Measurements from ENCODE around the gene ZFYVE28.

ZFYVE28 gene

GRCh38 chr4:2268357-2269205 lies 149.9 kb downstream of the ZFYVE28 start:
- DNase-seq: no peak

DNA sequence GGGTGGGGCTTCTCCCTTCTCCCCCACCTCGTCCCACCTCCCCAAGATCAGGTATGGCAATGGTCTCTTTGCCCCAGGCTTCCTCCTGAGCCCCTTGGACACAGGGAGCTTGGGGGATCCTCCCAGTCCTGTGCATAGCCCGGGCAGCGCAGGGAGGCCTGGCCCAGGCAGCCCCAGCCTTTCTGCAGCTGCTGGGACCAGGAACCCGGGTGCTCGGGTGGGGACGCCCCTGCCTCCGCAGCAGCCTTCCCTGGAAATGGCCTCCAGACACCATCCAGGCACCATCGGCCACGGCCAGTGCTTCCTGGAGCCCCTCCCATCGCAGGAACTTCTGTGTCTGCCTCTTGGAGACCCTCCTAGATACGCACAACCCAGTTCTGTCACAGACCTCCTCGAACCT lies 150.6 kb downstream of the ZFYVE28 start:
- DNase-seq: no peak

DNA sequence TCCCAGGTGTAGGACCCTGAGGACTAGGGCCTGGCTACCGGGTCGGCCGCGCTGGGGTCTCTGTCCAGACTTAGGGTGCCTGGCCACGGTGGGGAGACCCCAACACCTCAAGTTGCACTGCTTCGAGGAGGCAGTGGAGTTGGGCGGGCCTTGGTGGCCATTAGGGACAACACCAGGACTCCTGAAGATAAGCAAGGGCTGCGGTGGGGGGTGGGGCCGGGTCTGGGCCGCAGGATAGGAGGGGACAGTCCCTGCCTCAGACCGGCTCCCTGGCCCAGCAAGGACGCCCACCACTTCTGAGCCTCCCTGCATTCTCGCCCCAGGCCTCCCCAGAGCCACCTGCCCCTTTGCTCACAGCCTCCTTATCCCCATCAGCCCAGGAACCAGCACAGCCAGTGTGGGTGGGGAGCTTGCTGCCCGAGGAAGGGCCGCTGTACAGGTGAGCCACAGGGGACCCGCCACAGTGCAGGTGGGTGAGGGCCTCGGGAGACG lies 151.1 kb downstream of the ZFYVE28 start:
- no peak for DNase-seq

DNA sequence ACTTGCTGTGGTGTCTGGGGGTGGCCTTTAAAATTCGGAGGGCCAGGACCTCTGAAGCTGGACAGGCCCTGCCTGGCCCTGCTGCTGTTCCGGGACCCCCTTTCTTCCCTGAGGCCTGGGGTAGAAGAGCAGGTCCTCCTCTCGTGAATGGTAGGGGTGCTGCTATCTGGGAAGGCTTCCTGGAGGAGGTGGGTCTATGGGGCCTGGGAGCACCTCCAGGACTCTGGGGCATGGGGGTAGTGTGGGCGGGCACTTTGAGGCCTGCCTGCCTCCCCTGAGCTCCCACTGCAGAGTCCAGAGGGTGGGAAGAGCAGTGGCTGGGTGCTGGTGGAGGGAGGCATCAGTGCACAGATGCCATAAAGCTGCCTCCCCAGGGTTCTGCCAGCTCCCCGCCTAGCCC lies 151.6 kb downstream of the ZFYVE28 start:
- DNase-seq: no peak

GRCh38 chr4:2266181-2266580 lies 152.3 kb downstream of the ZFYVE28 start:
- no peak for DNase-seq

DNA sequence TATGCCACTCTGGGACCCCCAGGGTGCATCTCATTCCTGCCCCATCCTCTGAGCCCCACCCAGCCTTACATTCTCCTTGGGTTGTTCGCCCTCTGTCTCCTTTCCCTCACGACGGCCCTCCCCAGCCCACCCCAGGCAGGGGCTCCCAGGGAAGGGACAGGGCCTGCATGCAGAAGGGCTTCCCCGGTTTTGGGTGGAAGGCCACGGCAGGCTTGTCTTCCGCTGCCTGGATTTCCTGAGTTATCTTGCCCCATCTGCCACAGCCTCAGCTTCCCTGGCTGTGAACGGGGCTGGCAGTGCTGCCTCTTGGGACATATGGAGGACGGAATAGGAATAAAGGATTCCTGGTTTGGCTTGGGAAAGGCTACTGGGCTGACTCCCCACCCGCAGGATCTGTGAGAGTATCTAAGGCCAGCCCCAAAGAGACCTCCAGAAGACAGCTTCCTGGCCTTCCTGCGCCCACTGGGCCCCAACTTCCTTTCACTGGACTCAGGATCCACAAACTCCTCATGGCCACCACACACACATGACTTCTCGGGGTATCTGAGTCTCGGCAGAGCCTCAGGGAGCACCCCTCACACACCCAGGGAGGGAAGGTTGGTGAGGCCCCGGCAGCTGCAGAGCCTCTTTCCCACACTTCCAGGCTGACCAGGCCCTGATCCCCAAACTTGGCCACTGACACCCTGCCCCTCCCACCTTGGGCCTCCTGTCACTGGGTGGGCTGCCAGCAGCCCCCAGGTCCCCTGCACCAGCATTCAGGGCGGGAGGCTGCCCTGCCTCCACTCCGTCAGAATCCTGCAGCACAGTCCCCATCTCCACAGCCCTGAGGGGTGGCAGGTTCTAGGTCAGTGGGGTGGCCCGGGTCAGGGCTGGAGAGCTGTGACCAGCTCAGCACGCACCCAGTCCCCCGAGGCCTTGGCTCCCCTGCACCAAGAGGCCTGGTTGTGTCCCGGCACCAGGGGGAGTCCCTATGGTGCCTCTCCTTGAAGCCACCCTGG lies 153.0 kb downstream of the ZFYVE28 start:
- no peak for DNase-seq

- no peak for DNase-seq
Measured at GRCh38 chr4:2264481-2265041, 153.9 kb downstream of the ZFYVE28 start.

DNA sequence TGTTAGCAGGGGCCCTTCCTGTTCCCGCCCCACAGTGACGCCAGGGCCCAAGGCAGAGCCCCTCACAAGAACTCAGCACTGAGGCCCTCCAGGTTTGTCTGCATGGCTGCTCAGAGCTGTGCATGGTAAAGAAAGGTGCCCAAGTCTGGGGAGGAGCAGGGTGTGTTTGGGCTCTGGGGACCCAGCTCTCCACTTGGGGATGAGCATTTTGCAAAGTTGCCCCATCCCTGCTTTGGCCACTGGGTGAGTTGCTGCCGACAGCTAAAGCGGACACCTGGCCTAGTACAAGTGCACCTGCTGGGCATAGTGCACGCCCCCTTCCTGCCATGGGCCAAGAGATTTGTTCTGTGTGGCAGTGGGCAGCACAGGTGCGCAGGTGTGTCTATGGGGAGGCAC lies 154.5 kb downstream of the ZFYVE28 start:
- DNase-seq: no peak

DNA sequence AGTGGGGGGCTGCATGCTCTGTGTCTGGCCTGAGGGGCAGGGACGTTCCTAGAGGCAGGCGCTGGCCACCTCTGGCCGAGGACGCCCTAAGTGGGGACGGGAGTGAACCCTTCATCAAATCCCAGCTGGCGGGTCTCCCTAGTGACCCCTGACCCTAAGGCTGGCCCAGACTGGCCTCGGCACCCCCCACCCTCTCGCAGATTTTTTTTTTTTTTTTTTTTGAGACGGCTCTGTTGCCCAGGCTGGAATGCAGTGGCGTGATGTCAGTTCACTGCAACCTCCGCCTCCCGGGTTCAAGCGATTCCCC lies 155.5 kb downstream of the ZFYVE28 start:
- no peak for DNase-seq

DNA sequence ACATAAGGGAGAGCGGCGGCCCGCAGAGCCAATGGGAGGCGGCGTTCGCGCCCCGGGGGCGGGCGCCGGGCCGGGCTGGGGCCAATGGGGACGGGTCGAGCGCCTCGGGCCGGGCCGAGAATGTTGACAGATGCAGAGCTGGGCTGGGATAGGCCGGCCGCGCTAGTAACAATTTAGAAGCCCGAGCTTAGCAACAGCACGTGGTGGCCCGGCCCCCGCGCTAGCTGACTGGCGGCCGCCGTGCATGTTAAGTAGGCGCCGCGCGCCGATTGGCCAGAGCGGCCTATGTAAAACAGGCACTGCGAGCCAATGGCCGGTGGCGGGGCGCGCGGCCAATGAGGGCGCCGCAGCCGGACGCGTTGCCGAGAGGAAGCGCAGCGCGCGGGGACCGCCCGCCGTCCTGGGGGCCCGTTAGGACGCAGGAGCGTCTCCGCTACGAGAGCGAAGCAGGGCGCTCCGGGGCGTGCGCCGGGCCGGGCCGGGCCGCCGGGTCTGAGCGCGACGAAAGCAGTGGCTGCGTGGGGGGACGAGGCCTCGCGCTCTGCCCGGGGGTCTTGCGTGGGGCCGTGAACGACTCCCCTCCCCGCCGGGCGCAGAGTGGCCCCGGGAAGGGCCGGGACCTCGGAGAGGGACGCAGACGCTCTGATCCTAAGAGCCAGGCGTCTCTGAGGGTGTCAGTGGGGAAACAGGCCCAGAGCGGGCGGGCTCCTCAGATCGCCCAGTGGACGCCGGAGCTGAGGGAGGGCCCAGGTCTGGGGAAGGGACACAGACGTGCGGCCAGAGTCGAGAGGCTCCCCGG lies 156.1 kb downstream of the ZFYVE28 start:
- peak; percentile 96 for DNase-seq

- DNase-seq: no peak
Measured at GRCh38 chr4:2261853-2262144, 156.6 kb downstream of the ZFYVE28 start, which contains the start of gene MXD4. Gene MXD4, minus strand, starts transcription at chr4:2262109. Its CDS starts 129 bp downstream, at chr4:2261980.

- DNase-seq: peak; percentile 51
Measured at GRCh38 chr4:2261110-2261852, 157.2 kb downstream of the ZFYVE28 start.

GRCh38 chr4:2260344-2261109 lies 157.9 kb downstream of the ZFYVE28 start:
- peak; percentile 22 for DNase-seq

DNA sequence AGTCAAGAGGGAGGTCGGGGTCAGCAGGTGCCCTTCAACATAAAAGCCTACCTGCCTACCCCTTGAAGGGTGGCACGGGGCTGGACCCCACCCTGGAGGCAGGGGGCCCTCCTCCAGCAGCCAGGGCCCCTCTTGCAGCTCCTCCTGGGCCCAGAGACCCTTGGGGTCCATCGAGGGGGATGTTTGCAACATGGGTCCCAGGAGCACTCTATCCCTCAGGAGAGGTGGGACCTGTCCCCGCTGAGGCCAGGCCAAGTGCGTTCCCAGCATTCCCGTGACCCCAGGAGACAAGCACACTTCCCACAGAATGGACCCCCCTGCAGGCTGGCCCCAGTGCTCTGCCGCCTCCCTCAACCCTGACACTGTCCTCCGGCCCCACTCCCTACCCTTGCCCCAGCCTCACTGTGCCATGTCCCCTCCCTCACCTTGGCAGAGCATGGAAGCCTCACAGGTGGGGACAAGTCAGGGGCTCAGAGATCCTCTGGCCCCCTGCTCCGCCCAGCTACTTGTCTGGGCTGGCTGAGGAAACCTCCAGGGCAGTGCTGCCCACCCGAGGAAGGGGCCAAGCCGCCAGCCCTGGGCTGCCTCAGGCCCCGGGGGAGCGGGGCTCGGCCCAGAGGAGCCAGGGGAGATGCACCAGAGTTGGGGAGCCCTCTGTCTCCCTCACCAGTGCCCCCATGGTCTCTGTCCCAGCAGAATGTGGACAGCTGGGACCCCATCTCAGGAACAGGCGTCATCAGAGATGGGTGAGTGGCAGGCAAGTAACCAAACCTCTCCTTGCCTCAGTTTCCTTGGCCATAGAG lies 158.7 kb downstream of the ZFYVE28 start:
- peak; percentile 15 for DNase-seq

GRCh38 chr4:2259036-2259540 lies 159.4 kb downstream of the ZFYVE28 start:
- peak; percentile 12 for DNase-seq

DNA sequence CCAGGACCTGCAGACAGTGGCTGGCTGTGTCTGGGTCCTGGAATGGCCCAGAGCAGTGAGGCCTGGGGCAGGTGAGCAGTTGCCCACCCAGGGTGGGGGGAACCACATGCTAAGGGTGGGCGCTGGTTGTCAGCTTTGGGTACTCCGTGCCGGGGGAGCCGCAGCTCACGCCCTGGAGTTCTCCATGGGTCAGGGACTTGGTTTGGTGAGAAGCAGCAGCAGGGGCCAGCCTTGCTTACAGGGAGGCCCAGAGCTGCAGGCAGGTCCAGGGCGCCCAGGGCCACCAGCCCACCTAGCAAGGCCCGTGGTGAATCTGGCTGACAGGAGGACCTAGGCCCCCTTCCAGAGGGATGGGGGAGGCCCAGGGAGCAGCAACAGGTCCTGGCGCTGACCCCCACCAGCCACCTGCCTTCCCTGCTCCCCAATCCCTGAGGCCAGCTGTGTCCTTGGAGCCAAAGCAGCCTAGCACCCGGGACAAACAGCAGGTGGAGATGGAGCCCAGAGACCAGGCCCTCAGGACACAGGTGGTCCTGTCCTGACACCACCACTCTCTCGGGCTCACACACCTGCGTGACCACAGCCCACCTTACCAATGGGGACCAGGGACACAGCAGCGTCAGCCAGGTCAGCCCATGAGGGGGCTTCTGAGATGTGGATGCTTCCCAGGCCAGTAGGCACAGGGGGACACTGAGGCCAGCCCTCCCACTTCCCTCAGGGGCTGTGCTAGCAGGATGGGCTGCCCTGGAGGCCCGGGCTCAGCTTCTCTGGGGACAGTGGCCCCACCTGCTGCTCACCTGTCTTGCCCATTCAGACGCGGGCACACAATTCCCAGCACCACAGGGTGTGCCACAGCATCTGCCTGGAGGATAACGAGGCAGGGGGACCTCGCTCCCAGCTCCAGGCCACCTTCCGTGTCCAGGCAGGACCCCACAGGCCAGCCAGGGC lies 160.1 kb downstream of the ZFYVE28 start:
- peak; percentile 13 for DNase-seq

DNA sequence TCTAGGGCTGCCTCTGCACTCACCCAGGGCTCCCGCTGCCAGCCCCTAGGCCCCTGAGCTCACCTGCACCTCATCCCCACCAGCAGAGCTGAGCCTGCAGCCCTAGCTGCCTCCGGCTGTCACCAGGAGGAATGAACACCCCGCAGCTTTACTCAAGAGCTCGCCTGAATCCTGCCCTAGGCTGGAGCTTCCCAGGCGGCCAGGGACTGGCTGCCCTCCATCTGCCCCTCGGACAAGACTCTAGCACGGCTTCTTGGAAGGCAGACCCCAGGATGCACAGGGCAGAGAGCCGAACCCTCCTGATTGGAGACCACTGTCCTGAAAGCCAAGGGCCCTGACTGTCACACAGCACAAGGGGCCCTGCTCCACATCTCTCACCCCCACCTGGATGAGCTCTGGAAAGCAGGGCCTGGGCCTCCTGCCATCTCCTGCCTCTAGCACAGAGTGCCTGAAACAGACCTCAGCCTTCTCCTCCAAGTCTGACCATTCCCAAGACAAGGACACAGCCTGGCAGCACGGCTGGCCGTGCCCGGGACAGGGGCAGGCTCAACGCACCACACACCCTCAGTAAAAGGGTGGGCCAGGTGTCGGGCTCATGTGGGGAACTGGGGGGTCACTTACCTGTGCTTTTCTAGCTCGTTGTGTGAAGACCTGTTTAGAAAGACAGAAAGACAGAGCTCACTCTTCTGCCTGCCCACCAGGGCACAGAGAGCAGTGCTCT lies 160.9 kb downstream of the ZFYVE28 start:
- peak; percentile 11 for DNase-seq

DNA sequence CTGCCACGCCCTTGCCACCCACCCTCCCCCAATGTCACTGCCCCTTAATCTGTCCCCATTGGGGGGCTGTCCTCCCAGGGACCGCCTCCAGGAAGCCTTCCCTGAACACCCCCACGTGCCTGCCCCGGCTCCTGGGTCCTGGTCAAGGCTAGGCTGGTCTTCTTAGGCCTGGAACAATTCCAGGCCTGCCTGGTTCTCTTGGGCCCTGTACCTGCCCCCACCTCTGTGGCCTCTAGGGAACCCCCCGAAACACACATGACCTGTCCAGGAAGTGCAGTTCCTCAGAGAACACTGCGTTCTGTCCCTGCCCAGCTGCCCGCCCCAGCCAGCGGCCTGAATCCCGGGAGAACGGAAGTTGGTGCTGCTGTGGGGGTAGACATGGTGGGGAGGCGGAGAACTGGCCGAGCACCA lies 161.7 kb downstream of the ZFYVE28 start:
- DNase-seq: peak; percentile 12

All from activated CD8-positive, alpha-beta memory T cell treated with anti-CD3 and anti-CD28 coated beads, Interleukin-2, amount 50 U/mL, for 4 hours (primary cell).